EH (cell line): ENCODE data around the gene RNMT.
"Not testable (repeated sequence)": the region's sequence is repeated elsewhere in the genome, so short reads cannot be mapped to it uniquely, and the experiment has no call there.

Experiments used
- DNase-seq: peaks from one replicate; pipeline ENCODE4 v3.0.0-alpha.2; 2015; ENCODE audit warnings: low read depth

RNMT gene

GRCh38 chr18:13735681-13736080, 9.2 kb downstream of the RNMT start:
- no peak for DNase-seq

GRCh38 chr18:13745696-13746095, 19.2 kb downstream of the RNMT start:
- DNase-seq: no peak

- DNase-seq: no peak
Observed at GRCh38 chr18:13746633-13747032, 20.2 kb downstream of the RNMT start.

GRCh38 chr18:13751599-13751998, 25.1 kb downstream of the RNMT start:
- not testable (repeated sequence) for DNase-seq

GRCh38 chr18:13756261-13756660, 29.8 kb downstream of the RNMT start:
- no peak for DNase-seq

GRCh38 chr18:13756671-13757070, 30.2 kb downstream of the RNMT start:
- DNase-seq: no peak

GRCh38 chr18:13758622-13759021, 32.1 kb downstream of the RNMT start:
- DNase-seq: no peak

- no peak for DNase-seq
Observed at GRCh38 chr18:13760047-13760446, 33.6 kb downstream of the RNMT start.

GRCh38 chr18:13762690-13763439, 36.4 kb downstream of the RNMT start:
- no peak for DNase-seq

- no peak for DNase-seq
Observed at GRCh38 chr18:13775058-13775457, 48.6 kb downstream of the RNMT start.

GRCh38 chr18:13791181-13791580, 64.7 kb downstream of the RNMT start:
- no peak for DNase-seq

- no peak for DNase-seq
Observed at GRCh38 chr18:13793819-13794218, 67.3 kb downstream of the RNMT start.

GRCh38 chr18:13796515-13796914, 70.0 kb downstream of the RNMT start:
- no peak for DNase-seq

GRCh38 chr18:13797157-13797611, 70.7 kb downstream of the RNMT start:
- DNase-seq: no peak

GRCh38 chr18:13799396-13799795, 72.9 kb downstream of the RNMT start:
- no peak for DNase-seq

- DNase-seq: peak; percentile 25
Observed at GRCh38 chr18:13800505-13801259, 74.2 kb downstream of the RNMT start.

- no peak for DNase-seq
Observed at GRCh38 chr18:13801260-13801601, 74.8 kb downstream of the RNMT start.

GRCh38 chr18:13804305-13804704, 77.8 kb downstream of the RNMT start:
- no peak for DNase-seq

- no peak for DNase-seq
Observed at GRCh38 chr18:13808294-13809042, 82.0 kb downstream of the RNMT start.

GRCh38 chr18:13809043-13809430, 82.6 kb downstream of the RNMT start:
- no peak for DNase-seq

GRCh38 chr18:13809531-13810255, 83.2 kb downstream of the RNMT start:
- DNase-seq: no peak

GRCh38 chr18:13810950-13811485, 84.5 kb downstream of the RNMT start:
- no peak for DNase-seq
